Activated naive CD8-positive, alpha-beta T cell (primary cell): ENCODE measurements around the gene NACC1.

ENCODE experiments used
- H3K27ac Mint-ChIP-seq: one replicate; pipeline ENCODE4 v1.8.0; 2021; ENCODE audit warnings: mixed read lengths
- H3K27me3 Mint-ChIP-seq: one replicate; pipeline ENCODE4 v1.8.0; 2021; ENCODE audit warnings: mixed read lengths
- H3K36me3 Mint-ChIP-seq: one replicate; pipeline ENCODE4 v1.8.0; 2021; ENCODE audit warnings: mixed read lengths
- H3K4me1 Mint-ChIP-seq: one replicate; pipeline ENCODE4 v1.8.0; 2021; ENCODE audit warnings: low read depth, mixed read lengths
- H3K4me3 Mint-ChIP-seq: one replicate; pipeline ENCODE4 v1.8.0; 2021; ENCODE audit warnings: mild to moderate bottlenecking, mixed read lengths
- H3K9me3 Mint-ChIP-seq: one replicate; pipeline ENCODE4 v1.8.0; 2021; ENCODE audit warnings: low read depth, mixed read lengths

Gene NACC1

DNA sequence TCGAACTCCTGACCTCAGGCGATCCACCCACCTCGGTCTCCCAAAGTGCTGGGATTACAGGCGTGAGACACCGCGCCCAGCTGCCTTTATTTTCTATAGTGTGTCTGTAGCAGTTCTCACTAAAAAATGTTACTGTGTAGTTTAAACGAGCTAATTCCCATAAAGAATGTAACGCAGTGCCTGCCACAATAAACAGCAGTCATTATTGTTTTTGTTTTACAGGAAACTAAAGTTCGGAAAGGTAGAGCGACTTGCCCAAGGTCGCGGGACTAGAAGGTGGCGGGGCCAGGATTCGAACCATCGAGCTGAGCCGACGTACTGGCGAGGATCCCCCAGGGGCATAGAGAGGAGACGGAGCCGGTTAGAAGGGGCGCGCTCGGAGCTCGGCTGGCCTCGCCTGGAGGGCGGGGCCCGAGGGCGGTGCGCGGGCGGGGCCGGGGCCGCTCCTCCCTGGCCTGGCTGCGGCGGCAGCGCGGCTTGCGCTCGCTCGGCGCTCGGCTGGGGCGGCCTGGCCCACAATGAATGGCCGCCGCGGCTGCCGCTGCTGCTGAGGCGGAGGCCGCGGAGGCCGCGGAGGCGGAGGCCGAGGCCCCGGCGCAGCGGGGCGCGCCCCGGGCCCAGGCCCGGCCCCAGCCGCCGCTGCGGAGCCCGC, at the start of gene NACC1:
Gene NACC1 (plus strand): TSS at position 493 of the 652 bp plus-strand sequence. CDS start 16,944 bp downstream, outside the sequence.
- peaks cover 52% of the 10 kb centered on the region for H3K4me1 Mint-ChIP-seq
- H3K9me3 Mint-ChIP-seq: no peaks in the 10 kb centered on the region
- peak within 1 kb of the TSS; percentile 98 for H3K27ac Mint-ChIP-seq
- no peaks in the 10 kb centered on the region for H3K27me3 Mint-ChIP-seq
- peak within 1 kb of the TSS; percentile 98 for H3K4me3 Mint-ChIP-seq
- H3K36me3 Mint-ChIP-seq: peaks cover 2% of the 10 kb centered on the region

DNA sequence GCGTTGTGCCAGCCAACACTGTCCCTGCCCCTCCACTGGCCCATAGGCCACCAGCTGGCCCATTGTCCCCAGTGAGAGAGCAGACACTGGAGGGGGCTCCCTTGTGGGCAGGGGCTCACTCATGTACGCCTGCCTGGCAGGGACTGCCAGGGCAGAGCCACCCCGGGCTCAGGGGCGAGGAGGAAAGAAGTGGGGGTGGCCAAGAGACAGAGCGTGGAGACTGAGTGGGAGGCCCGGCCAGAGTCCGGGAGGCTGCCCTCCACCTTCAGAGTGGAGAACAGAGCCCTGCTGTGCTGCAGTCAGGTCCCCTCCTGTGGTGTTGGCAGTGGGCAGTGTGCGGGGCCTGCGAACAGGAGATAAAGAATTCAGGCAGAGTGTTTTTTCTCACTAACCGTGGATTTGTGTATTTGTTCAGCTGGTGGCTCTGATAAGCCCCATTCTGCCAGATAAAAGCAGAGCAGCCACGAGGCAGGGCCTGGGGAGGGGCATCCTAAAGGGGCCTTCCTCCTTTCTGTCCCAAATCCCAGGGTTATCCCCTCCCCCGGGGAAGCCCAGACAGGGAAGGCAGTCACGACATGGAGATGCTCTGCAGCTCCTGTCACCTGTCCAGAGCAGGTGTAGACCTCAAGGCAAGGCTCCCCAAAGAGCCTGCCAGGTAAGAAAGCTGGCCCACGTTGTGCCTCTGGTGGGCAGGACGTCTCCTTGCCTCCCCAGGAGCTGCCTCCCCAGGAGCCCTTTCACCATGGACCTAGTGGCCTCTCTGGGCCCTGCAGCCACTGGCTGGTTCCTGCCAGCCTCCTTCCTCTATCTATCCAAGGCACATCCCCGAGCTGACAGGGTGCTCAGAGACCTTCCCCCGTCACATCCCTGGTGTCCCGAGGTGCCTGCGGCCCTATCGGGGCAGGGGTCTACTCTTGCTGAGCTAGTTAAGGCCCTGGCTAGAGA, 48.4 kb upstream of the NACC1 start:
- H3K27me3 Mint-ChIP-seq: no peaks in the 10 kb centered on the region
- no peak overlapping the region for H3K27ac Mint-ChIP-seq

DNA sequence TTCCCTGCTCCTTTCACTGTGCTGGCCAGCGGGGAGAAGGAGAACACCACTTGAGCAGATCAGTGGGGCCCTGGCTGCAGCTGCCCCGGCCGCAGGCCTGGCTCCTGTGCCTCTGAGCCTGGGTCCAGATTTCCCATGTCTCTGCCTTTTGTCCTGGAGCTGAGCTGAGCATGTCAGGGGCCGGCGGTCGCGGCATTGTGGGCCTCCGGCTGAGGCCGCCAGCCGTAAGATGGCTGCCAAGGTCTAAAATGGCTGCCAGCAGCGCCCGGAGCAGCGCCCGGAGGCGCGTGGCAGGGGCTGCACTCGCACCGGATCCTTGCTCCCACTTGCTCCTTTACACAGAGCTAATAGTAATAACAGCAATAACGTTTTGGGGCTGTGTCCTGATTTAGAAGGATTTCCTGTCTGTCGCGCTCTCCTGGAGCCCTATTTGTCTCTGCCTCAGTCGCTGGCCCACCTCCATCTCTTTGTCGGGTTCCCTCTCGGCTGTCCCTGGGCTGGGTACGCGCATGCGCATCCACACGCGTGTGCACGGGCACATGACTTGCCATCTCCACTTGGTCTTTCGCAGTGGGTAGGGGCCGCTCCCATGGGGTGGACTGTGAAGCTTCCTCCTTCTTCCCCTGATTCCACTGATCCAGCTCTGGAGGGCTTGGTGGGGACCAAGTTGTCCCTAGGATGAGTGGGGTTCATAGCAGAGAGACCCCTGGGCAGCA, 47.5 kb upstream of the NACC1 start:
- peaks cover 2% of the 10 kb centered on the region for H3K36me3 Mint-ChIP-seq
- H3K4me1 Mint-ChIP-seq: no peaks in the 10 kb centered on the region
- H3K4me3 Mint-ChIP-seq: no peak overlapping the region
- no peak overlapping the region for H3K27ac Mint-ChIP-seq
- no peaks in the 10 kb centered on the region for H3K27me3 Mint-ChIP-seq
- H3K9me3 Mint-ChIP-seq: no peaks in the 10 kb centered on the region

More for the DNA sequence above, 48.4 kb upstream of the NACC1 start:
- Mint-ChIP-seq H3K9me3 (no peaks in the 10 kb centered on the region), H3K36me3 (no peaks in the 10 kb centered on the region), H3K4me1 (no peaks in the 10 kb centered on the region), H3K4me3 (no peak overlapping the region)

DNA sequence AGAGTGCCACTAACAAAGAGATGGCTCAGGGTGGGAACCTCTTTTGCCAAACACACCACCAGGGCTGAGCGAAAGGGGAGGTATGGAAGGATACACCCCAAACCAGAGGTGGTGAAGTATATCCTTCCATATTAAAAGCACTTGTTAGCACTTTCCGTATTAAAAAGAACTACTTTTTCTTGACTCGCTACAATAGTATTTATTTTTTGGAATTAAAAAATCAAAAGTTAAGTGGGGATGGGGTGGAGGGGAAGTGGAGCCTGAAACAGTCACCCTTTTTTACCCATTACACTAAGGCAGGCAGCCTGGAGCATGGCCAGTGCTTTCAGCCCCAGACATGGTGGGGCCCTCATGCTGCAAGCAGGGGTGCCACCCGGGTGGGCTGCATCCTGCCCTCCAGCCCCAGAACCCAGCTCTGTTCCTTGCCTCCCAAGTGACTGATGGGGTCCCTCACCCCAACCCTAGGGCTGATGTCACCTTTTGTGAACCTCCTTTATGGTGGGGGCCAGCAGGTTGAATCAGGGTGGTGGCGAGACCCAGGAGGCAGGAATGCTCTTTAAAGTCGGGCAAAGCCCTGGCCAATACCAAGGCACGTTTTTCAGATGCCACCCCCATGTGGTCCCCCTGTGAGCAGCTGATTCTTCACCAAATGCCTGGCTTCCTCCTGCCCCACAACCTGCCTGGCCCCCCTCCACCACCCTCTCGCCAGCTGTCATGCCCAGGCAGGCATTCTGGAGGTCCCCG, 46.4 kb upstream of the NACC1 start:
- no peaks in the 10 kb centered on the region for H3K27me3 Mint-ChIP-seq
- H3K36me3 Mint-ChIP-seq: peaks cover 2% of the 10 kb centered on the region
- no peak overlapping the region for H3K27ac Mint-ChIP-seq
- no peaks in the 10 kb centered on the region for H3K4me1 Mint-ChIP-seq
- H3K4me3 Mint-ChIP-seq: no peak overlapping the region
- no peaks in the 10 kb centered on the region for H3K9me3 Mint-ChIP-seq

DNA sequence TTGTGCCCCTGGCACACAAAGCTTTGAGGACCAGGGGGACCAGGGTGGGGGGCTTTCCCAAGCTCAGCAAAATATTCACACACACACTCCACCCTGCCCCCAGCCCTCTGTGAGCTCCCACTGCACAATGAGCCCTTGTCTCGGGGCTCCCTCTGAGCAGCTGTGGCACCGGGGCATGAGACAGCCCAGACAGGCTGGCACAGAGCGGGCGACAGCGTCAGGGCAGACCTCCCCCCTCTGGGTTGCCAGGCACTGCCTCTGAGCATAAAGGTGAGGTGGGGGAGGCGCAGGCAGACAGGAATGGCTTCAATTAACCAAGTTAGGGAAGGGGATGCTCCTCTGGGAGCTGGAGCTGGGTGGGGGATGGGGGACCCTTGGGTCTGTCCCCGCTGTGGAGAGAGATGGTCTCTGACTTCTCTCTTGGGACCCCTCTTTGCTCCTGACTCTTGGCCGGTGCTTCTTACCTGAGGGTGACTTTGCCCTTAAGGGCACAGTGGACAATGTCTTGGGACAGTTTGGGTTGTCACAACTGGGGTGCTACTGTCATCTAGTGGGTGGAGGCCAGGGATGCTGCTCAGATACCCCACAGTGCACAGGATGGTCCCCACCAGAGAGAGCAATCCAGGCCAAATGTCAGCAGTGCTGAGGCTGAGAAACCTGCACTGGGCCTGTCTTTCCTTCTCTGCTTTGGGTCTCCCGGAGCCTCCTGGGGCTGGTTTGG, 45.7 kb upstream of the NACC1 start:
- Mint-ChIP-seq H3K4me1 (no peaks in the 10 kb centered on the region), H3K4me3 (no peak overlapping the region), H3K36me3 (peaks cover 2% of the 10 kb centered on the region), H3K9me3 (no peaks in the 10 kb centered on the region), H3K27me3 (no peaks in the 10 kb centered on the region), H3K27ac (no peak overlapping the region)

DNA sequence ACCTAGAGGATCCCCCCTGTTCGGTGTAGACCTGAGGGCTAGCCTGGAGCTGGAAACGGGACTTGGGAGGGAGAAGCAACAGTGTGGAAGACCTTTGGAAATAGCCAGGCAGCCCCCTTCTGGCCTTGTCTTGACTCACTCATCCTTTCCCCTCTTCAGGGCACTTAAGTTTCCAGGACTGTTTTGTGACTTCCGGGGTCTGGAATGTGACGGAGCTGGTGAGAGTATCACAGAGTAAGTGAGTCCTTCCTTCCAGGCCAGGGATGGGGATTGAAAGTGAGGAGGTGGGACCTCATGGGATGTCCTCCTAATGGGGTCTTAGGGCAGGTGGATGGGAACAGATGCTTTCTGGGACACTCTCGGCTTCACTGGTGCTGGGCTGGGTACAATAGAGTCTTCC, 44.8 kb upstream of the NACC1 start:
- no peaks in the 10 kb centered on the region for H3K27me3 Mint-ChIP-seq
- no peak overlapping the region for H3K27ac Mint-ChIP-seq
- no peaks in the 10 kb centered on the region for H3K4me1 Mint-ChIP-seq
- no peaks in the 10 kb centered on the region for H3K9me3 Mint-ChIP-seq
- no peak overlapping the region for H3K4me3 Mint-ChIP-seq
- H3K36me3 Mint-ChIP-seq: peaks cover 2% of the 10 kb centered on the region

DNA sequence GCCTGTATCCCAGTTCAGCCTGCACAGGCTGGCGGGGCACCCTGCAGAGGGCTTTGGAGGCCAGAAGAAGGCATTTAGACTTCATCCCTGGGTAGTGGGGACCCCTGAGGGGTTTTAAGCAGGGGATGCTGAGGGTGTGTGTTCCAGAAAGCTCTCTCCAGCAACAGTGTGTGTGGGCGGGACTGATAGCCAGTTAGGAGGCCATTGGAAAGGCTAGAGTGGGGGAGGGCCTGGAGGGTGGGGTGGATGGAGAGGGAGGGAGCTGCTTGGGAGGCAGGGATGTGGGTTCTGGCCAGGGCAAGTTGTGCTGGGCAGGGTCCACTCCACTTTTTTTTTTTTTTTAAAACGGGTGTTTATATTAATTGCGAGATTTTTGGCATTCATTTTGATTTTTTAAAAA, 43.7 kb upstream of the NACC1 start:
- Mint-ChIP-seq H3K4me1 (peaks cover 2% of the 10 kb centered on the region), H3K27ac (no peak overlapping the region), H3K9me3 (no peaks in the 10 kb centered on the region), H3K4me3 (no peak overlapping the region), H3K36me3 (peaks cover 2% of the 10 kb centered on the region), H3K27me3 (no peaks in the 10 kb centered on the region)

DNA sequence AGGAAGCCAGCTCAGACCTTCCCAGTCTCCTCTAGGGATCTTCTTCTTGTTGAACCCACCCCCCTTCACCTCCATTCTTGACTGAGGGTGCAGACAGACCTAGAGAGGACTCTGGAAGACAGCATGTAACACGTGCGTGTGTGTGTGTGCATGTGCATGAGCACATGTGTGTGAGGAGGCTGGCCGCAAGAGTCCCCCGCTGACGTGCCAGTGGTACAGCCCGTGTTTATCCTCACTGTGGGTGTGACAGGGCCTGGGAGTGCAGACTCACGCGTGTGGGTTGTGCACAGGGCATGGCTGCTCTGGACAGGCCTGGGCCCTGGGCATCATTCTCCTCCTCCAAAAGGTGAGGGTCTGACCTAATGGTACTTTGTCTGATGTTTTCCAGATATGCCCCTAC, 41.7 kb upstream of the NACC1 start:
- Mint-ChIP-seq H3K36me3 (peaks cover 2% of the 10 kb centered on the region), H3K27me3 (no peaks in the 10 kb centered on the region), H3K4me1 (peaks cover 2% of the 10 kb centered on the region), H3K4me3 (no peak overlapping the region), H3K9me3 (no peaks in the 10 kb centered on the region), H3K27ac (no peak overlapping the region)

DNA sequence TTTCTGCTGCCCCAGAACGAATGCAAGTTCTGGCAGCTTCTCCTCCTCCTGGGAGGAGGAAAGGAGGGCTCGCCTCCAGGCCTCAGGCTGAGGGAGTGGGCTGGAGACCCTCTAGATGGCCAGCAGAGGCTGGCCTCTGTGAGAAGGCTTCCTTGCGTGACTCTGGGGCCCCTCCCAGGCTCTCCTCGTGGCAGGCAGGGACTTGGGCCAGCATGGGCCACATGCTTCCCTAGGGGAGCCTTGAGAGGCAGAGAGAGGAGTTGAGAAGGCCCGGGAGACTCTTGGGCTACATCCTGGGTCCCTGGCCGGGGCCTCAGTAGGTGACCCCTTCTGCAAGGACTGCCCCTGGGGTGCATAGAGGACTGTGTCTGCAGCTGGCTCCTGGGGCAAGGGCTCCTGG, 41.3 kb upstream of the NACC1 start:
- peaks cover 2% of the 10 kb centered on the region for H3K36me3 Mint-ChIP-seq
- H3K27me3 Mint-ChIP-seq: no peaks in the 10 kb centered on the region
- peaks cover 2% of the 10 kb centered on the region for H3K4me1 Mint-ChIP-seq
- H3K9me3 Mint-ChIP-seq: no peaks in the 10 kb centered on the region
- no peak overlapping the region for H3K27ac Mint-ChIP-seq
- no peak overlapping the region for H3K4me3 Mint-ChIP-seq

DNA sequence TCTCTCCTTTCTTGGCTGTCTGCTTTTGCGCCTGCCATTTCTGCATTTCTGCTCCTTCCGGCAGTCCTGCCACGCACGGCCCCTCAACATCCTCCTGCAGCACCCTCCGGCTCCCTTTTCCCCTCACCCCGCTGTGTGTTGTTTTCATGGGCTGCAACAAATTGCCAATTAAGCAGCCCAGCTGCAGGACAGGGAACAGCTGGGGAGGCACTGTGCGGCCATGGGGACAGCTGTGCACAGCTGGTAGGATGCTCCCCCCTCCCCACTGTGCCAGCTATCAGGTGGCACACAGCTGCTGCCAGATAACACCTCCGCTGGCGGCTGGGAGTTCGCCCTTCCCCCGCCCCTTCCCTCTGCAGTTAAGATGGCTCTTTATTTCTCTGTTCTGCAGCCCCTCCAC, 40.8 kb upstream of the NACC1 start:
- no peak overlapping the region for H3K27ac Mint-ChIP-seq
- peaks cover 2% of the 10 kb centered on the region for H3K4me1 Mint-ChIP-seq
- H3K36me3 Mint-ChIP-seq: peaks cover 2% of the 10 kb centered on the region
- H3K9me3 Mint-ChIP-seq: no peaks in the 10 kb centered on the region
- H3K4me3 Mint-ChIP-seq: no peak overlapping the region
- no peaks in the 10 kb centered on the region for H3K27me3 Mint-ChIP-seq

DNA sequence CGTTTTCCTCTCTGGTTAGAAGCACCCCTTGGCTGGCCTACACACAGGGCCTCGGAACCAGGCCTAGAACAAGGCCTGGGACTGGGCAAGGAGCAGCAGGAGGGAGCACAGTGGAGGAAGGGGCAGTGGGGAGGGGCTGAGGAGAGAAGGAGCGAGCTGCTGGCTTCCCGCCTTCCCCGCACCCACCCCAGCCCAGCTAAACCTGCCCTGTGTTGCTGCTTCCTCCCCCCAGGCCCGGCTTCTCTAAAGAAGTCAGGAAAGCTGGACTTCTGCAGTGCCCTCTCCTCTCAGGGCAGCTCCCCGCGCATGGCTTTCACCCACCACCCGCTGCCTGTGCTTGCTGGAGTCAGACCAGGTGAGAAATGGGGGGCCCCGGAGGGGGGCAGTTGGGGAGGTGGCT, 39.7 kb upstream of the NACC1 start:
- no peaks in the 10 kb centered on the region for H3K27me3 Mint-ChIP-seq
- H3K9me3 Mint-ChIP-seq: no peaks in the 10 kb centered on the region
- no peak overlapping the region for H3K27ac Mint-ChIP-seq
- H3K36me3 Mint-ChIP-seq: peaks cover 2% of the 10 kb centered on the region
- H3K4me1 Mint-ChIP-seq: peaks cover 2% of the 10 kb centered on the region
- H3K4me3 Mint-ChIP-seq: no peak overlapping the region

DNA sequence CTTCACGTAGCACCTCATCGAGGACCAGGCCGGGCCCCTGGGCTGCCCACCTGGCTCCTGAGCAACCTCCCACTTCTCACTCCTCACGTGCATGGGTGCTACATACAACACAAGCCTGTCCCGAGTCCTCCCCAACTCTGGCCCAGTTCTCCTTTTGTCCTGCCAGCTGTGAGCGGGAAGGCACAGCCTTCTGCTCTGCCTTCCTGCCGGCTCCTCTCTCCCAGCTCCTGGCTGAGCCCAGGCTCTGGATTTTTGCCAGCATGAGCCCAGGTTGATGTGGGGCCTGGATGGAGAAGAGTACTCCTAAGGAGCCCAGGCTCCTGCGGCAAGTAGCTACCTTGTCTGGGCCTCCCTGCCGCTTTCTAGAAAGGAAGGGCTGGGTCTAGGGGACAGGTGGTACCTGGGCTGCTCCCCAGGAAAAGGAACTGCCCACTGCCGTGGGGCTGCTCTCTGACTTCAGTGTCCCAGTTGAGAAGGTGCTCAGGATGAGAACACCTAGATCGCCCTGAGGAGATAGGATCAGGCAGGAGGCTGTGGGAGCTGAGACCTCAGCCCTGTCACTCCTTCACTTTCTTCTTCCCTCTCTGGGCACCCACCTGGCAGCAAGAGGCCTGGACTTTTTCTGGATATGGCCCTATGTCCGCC, 39.0 kb upstream of the NACC1 start:
- H3K27me3 Mint-ChIP-seq: no peaks in the 10 kb centered on the region
- no peak overlapping the region for H3K4me3 Mint-ChIP-seq
- H3K36me3 Mint-ChIP-seq: peaks cover 2% of the 10 kb centered on the region
- H3K4me1 Mint-ChIP-seq: peaks cover 2% of the 10 kb centered on the region
- H3K27ac Mint-ChIP-seq: no peak overlapping the region
- no peaks in the 10 kb centered on the region for H3K9me3 Mint-ChIP-seq

DNA sequence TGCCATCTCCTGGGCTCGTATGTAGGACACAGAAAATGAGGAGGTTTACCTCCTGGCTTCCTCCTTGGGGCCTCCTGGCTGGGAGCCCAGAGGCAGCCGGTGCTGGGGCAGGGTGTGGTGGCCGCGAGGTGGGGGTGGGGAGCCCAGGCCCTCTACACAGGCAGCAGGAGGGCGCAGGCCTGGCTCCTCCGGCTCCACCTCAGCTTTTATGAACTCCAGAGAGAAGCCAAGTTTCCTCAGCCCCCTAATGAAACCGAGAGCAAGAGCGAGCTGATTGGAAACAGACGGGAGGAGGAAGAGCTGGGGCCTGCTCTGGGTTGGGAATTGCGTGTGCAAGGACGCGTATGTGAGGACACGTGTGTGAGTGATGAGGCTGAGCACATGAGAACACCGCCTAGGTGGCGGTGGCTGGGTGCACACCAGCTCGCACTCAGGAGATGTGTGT, 38.5 kb upstream of the NACC1 start:
- no peak overlapping the region for H3K27ac Mint-ChIP-seq
- peaks cover 2% of the 10 kb centered on the region for H3K4me1 Mint-ChIP-seq
- no peaks in the 10 kb centered on the region for H3K9me3 Mint-ChIP-seq
- no peak overlapping the region for H3K4me3 Mint-ChIP-seq
- no peaks in the 10 kb centered on the region for H3K27me3 Mint-ChIP-seq
- peaks cover 2% of the 10 kb centered on the region for H3K36me3 Mint-ChIP-seq
